Suppressor macrophage treated with lipopolysaccharide for 1 hour (primary cell): Measurements from ENCODE around the gene LRIG2.
"Not testable (repeated sequence)": the region's sequence is repeated elsewhere in the genome, so short reads cannot be mapped to it uniquely, and the experiment has no call there.

Experiments
- DNase-seq, 3 donors: peaks; one replicate each; pipeline ENCODE4 v3.0.0-alpha.2; 2020 to 2022

LRIG2 gene

DNA sequence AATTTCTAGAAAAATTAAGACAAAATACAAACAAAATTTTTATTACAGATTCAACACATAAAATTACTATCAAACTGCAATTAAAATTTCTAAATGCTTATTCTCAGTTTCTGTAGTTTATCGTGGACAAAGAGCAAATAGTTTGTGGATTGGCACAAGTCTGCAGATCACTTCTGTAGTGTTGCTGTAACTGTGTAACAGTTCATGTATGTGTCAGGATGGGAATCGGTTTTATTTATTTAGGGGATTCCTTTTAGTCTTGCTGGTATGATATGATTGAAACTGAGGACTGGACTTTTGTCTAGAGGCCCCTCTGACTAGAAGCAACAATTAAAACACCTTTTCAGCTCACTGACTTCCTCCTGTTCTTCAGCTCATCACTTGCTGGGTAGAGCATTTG lies 60.8 kb downstream of the LRIG2 start:
- DNase-seq: no peak

DNA sequence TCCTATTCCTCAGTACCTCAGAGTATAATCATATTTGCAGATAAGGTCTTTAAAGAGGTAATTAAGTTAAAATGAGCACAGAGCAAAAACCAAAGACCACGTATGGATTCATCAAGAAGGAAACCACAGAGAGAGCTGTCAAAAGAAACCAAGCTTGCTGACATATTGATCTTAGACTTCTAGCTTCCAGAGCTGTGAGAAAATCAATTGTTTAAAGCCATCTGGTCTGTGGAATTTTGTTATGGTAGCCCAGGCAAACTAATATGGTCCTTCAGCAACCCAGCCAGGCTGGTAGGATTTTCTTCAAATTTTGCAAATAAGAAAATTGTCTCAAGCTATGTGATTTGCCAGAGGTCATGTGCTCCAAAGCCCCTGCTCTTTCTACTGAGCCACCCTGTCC lies 62.5 kb downstream of the LRIG2 start:
- DNase-seq: no peak

DNA sequence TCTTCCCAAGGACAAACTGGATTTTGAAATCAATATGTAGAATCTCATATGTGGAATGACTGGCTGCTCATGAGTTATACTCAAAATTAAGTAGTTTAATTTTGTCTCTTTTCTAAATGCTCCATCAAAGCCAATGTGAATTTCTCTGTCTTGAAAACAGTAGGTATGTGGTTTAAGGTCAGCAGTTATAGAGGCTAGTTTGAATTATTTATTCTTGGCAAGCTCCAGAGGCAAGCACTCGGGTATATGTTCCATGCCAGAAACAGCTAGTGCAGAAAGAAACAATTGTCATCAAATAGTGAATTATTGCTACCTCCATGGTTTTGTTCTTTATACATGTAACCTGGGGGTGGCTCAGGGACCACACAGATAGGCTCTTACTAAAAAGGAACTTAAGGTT lies 63.5 kb downstream of the LRIG2 start:
- no peak for DNase-seq

DNA sequence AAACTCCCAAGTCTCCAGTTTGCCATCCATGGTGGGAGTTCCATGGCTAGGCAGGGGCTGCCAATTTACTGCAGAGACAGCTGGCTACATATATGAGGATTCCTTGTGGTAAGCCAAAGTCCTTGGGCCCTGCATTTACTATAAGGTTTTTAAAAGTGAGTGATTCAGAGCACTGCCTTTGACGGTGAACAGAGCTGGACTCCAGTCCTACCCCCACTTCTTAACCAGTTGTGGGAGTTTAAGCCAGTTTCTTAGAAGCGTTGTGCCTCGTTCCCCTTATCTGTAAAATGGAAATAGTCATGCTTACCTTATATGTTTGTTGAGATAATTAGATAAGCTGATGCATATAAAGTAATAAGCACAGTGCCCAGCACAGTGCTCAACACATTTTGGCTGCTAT lies 64.6 kb downstream of the LRIG2 start:
- DNase-seq: no peak

DNA sequence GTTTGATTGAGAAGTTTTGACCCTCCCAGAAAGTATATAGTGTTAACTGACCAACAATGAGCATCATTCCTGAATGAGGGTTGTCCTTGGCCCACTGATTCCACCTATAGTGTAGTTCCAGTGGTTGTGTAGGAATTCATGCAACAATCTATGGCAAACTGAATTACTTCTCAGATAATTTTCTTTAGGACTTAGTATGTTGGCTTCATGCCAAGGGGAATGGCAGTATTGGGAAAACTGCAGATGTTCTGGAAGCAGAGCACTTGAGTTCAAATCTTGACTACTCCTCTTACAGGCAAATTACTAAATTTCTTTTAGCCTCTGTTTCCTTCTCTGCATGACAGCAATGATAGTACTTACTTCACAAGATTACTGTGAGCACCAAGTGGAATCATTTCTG lies 65.8 kb downstream of the LRIG2 start:
- DNase-seq: no peak

DNA sequence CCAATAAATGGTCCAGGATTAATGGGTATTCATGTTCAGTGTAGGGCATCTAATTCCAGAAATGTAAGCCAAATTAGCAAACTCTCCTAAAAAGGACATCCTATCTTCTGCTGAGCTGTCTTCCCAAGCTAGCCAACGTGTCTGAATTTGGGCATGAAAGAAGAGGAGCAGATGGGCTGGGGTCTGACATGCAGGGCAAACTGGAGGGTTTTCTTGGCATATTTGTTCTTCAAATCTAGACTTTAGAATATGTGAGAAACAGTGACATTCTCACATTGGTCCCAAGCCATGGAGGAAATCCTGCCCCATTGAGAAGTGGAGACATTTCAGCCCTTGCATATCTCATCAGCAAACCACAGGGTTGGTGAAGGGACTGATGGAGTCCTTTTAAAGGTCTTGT lies 67.2 kb downstream of the LRIG2 start:
- no peak for DNase-seq

DNA sequence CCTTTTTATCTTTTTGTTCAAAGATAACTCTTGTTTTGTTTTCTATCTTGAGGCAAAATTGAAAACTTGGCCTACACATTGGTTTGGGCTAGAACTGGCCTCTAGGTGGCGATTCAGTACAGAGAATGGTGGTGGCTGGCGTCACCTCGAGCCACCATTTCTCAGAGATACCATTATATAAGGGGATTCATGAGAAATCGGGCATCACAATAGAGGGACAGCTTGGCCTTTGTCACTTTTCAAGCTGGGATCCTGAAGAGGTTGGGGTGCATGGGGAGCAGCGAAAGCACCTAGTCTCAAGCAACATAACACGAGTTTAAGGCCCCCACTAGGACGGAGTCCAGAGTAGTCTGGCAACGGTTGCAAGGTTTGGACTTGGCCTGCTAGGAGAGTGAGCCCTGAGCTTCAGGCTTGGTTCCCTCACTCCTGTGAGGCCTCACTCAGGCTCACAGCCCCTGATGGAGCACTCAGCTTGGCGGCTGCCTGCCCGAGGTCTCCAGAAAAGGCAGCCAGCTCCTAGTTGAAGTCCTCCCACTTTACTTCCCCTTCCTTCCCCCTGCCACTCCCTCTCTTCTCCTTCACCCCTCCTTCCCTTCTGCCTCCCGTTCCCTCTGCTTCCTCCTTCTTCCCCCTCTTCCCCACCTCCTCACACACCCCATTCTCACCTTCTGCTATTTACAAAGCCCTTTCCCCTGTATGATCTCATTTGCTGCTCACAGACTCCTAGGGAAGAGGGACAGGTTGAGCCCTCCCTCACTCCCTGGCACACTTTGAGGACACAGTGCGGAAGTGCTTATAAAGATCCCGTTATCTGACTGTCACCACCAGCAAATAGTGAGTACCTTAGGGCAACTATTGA lies 67.8 kb downstream of the LRIG2 start:
- DNase-seq: peak; percentile 68 to 76 (median 75)

DNA sequence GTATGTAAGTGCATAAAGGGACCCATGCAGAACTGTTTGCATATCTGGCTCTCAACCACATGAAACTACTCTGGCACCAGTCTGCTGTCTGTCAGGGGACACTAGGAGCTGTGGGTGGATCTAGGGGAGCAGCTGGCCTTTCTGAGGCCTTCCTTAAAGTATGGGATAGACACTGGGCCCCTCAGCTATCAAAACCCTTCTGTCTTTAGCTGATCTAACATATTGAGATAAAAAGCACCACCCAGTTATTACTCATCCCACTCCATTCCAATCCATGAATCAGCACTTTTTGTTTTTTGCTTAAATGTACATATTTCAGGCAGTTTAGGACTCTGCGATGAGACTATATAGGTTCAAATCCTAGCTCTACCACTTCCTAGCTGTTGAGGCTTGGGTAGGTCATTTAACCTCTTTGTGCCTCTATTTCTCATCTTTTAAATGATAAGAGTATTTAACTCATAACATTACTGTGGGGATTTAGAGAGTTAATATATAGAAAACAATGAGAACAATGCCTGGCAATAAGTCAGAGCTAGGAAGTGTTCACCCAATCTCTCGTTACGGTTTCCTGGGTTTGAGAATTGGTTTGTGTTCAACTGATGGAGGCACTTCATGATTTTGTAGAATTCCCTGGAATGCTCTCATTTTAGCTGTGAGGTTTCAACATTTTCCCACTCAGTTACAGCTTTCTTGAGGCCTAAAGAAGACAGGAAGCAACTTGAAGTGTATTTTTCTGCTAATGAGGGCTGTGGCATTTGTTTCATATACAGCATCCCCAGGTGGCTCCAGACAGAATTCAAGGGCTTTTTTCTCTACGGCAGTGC lies 68.9 kb downstream of the LRIG2 start:
- peak; percentile 10 to 47 (median 46) for DNase-seq

DNA sequence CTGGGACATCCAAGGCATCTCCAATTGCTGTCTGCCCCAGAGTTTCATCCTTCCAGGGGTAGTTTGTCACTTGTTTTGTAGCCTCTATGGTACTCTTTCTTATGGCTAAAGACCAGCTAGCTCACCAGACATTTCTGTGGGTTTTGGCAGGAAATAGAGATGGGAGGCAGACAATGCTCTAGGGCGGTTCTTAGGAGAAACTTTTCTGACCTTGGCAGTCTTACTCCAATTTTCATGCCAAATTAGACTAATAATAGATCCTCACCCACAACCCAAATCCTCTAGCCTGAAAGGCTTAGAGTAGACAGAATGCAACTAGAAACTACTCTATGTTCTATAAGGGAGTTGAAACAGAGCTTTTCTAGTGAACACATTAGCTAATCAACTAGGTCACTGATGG lies 69.8 kb downstream of the LRIG2 start:
- no peak for DNase-seq

DNA sequence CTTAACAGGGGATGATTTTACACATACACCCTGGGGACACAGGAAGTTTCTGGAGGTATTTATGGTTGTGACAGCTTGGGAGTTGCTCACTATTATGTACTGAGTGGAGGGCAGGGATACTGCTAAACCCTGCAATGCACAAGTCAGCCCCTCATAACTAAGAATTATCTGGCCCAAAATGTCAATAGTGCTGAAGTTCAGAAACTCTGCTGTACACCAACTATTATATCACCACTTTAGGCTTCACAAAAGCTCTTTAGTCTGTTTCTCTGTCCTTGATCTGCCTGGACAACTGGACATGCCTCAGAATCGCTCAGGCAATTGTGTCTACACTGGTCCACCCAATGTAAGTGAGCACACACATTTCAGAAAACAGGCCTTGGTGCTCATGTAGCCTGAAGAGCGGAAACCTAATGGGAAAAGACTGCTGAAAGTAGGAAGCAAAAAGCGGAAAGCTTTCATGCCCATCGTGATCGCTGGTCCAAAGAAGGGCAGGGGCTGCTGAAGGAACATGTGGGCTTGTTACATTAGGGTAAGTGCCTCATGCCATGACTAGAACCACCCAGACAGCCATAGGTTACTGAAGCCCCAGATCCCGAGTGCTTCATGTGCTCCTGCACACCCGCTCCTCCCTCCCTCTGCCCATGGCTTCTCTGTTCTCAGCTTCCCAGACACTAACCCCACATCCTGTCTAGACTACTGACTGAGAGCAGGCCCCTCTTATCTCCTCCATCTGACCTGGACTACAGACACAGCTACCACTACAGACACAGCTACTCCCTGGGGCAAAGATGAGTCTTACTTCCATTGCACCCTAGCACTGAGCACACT lies 73.5 kb downstream of the LRIG2 start:
- DNase-seq: no peak

DNA sequence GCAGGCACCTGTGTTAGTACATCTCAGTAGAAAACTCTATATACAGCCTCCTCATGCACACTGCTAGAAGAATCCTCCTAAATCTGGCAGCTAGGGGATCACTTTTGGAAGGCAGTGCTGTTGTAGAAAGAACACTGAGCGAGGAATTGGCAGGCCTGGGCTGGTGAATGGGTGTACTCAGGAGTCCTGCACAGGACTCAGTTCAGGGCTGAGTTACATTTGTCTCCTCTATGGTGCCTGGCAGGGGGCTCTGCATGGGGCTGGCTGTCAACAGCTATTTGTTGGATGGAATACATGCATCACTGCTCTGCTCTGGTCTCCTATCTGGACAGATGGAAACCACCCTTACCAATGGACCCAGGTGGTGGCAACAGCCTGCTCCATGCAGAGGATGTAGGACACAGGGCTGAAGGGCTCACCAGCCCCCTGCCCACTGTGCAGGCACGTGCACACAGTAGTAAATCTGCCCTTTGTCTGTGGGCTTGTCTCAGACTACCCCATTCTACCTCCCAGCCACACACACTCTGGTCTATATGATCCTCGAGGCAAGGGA lies 74.2 kb downstream of the LRIG2 start:
- DNase-seq: no peak

DNA sequence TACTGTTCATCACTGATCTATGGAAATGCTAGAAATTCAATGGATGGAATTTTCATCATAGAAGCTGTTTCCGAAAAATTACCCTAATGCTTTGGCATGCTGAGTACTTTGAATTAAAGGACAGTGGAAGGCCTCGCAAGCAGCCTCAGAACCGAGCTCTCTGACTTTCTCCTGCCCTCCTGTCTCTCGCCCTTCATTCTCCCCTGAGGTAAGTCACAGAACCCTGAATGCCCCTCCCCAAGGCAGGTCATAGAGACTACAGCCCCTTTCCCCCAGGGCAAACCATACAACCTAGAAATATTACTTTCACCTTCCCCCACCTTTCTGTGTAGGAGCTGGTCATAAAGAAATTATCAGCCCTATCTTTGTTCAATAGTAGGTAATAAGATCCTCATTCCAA lies 74.8 kb downstream of the LRIG2 start:
- DNase-seq: no peak

DNA sequence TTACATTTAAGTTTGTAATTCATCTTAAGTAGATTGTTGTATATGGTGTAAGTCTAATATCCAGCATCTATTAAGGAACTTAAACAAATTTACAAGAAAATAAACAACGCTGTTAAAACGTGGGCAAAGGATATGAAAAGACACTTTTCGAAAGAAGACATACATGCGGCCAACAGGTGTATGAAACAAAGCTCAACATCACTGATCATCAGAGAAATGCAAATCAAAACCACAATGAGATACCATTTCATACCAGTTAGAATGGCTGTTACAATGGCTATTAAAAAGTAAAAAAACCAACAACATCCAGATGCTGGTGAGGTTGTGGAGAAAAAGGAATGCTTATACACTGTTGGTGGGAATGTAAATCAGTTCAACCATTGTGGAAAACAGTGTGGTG lies 77.5 kb downstream of the LRIG2 start:
- not testable (repeated sequence) for DNase-seq

DNA sequence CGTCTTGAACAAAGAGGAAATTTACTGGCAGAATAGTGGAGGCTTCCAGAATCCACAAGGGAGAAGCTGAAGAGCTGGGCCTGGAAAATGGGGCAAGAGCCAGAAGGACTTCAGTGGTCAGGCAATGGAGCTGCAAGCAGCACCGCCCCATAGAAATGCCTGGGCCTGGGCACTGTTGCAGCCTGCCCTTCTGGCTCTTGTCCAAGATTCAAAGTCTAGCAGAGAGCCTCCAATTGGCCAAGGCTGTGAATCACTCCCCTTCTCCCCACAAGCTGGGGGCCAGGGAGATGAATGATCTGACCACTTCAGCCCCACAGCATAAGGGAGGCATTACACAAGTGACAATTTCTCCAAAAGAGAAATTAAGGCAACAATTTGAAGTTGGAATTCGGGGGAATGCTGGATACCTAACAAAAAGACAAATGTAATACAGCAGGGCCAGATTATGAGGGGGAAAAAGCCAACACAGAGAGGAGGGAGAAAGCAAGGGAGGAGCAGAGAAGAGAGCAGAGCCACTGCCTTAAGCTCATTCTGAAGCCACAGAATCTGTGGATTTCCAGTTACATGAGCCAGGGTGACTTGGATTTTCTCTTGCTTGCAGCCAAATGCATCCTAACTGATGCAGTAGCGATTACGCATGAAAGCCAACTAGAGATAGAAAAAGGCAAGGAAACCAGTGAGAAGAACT lies 80.3 kb downstream of the LRIG2 start:
- no peak for DNase-seq

DNA sequence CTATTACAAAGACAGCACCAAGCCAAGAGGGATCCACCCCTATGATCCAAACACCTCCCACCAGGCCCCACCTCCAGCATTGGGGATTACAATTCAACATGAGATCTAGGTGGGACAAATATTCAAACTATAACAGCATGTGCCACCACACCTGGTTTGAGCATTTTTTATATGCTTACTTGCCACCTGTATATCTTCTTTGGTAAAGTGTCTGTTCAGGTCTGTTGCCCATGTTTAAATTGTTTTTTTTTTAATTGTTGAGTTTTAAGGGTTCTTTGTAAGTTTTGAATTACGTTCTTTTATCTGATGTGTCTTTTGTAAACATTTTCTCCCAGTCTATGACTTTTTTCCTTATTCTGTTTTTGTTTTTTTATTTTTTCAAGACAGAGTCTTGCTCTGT lies 83.4 kb downstream of the LRIG2 start:
- DNase-seq: no peak

DNA sequence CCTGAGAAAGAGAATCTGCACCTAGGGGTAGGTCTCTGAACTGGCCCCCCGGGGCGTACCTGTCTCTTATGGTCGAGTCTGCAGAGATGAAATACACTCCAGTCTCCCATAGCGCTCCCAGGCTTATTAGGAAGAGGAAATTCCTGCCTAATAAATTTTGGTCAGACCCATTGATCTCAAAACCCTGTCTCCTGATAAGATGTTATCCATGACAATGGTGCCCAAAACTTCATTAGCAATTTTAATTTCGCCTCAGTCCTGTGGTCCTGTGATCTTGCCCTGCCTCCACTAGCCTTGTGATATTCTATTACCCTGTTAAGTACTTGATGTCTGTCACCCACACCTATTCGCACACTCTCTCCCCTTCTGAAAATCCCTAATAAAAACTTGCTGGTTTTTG lies 85.7 kb downstream of the LRIG2 start:
- not testable (repeated sequence) for DNase-seq

DNA sequence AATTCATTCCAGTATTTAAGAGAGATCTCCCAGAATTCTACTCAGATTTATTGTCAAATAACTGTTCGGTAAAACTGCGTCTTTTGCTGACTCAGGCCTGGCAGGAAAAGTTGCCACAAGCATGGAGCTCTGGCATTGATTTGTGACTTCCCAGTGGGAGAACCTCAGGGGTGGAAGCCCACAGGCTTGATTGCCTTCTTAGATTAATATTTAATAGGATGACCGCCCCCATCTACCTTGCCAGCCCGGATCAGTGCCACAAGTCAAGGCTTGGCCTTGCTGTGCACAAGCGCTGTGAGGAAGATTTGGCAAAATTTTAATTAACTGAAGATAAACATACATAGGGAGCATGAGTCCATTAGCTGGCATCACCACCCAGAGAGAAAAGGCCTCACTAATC lies 93.5 kb downstream of the LRIG2 start:
- no peak for DNase-seq

DNA sequence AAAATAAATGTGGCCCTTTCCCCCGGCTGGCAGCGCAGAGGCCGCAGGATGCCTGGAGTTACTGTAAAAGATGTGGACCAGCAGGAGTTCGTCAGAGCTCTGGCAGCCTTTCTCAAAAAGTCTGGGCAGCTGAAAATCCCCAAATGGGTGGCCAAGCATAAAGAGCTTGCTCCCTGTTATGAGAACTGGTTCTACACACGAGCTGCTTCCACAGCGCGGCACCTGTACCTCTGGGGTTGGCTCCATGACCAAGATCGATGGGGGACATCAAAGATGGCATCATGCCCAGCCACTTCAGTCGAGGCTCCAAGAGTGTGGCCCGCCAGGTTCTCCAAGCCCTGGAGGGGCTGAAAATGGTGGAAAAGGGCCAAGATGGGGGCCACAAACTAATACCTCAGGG lies 95.9 kb downstream of the LRIG2 start:
- DNase-seq: no peak

DNA sequence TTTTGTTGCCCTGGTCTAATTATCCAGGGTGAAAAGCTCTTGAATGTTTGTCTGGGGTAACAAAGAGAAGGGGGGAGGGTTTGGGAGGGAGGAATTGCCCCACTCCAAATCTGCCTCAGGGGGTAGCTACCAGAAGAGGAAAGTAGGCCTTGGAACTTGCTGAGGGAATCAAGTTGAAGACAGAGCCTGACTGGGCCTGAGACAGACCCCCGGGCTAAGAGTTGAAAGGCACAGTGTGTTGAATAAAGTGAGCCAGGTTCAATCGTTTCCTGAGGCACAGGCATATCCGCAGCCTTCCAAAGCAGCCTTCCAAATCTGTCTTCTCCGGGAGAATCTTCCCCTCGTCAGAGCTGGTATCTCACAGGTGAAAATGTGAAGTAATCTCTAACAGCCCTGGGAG lies 96.6 kb downstream of the LRIG2 start:
- DNase-seq: no peak

DNA sequence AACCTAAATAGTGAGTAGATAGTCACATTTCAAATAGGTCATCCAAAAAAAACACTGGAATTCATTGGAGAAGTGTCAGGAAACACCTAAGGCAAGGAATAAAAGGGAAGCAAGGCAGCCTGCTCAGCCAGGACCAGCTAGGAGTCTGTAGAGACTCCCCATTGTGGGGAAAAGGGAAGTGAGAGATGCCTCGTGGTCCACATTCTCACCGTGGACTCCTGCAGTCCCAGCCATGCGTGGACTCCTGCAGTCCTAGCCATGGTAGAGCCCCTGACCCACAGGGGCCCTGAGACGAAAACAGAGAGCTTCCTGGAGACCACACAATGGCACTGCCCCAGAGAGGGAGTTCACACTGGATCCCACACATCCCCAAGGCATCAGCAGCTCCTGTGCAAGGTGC lies 97.5 kb downstream of the LRIG2 start:
- no peak for DNase-seq

DNA sequence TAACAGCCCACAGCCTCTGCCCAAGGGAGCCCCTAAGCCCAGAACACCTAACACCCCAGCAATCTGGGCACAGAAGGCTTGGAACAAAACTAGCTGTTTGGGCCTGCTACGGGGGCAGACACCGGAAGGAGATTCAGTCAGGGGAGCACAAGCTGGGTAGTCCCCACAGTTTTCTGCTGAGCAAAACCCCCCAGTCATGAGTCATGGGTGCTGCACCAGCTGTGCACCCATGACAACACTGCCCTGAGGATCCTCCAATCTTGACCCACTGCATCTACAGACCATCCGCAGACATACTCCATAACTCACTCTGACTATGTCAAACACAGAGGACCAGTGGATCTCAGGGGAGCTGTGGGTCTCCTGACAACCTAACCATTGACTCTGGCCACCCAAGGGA lies 105.1 kb downstream of the LRIG2 start:
- DNase-seq: peak in 1 of 3 donors; percentile 13

DNA sequence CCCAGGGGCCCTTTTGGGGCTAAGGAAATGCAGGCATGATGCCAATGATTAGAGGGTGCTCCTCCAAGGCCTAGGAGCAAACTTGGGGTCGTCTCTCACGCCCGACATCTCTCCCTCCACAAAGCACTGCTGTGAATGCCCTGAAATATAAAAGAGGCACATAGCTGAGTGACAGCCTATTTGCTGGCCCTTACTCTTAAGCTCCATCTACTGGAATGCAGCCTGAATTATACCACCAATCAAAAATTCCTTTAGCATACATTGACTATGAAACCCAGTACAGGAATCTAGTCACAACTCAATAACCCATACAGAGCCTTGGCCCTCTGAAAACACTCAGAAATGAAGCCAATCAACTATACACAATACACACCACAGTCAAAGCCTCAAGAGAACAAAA lies 105.5 kb downstream of the LRIG2 start:
- no peak for DNase-seq
